H1 (cell line): ENCODE results near the gene PRR33. TPM values are rescaled to one million over a fixed set of nuclear protein-coding genes. Genes with fewer than 3 reads are reported as not detected.

Source experiments
- CTCF ChIA-PET: fragments of 300-600 bp; sonication (Branson Sonifier 250); formaldehyde crosslinking; loops from one replicate; lab custom pipeline; 2021; ENCODE audit not compliant: partially characterized antibody; lab: Charles Lee
- POLR2A ChIA-PET: fragments of 300-600 bp; sonication (Branson Sonifier 250); formaldehyde crosslinking; loops from one replicate; lab custom pipeline; 2021; ENCODE audit warnings: inconsistent platforms; ENCODE audit not compliant: partially characterized antibody; lab: Charles Lee
- DNase-seq, 2 experiments: peaks; one replicate each; pipeline versions ENCODE4 v3.0.0 to v3.0.0-alpha.2; 2010 to 2022; ENCODE audit warnings: low spot score in 2 of 2, low read depth in 1 of 2, mixed read lengths in 1 of 2
- FAIRE-seq: peaks from 2 replicates; lab custom pipeline; 2011; peaks lifted over from hg19 to GRCh38; lab: Jason Lieb, UNC
- H2AFZ ChIP-seq: 2 replicates; pipeline ENCODE4 v1.8.1; 2012; ENCODE audit warnings: low read length, inconsistent platforms
- H2AK5ac ChIP-seq: 2 replicates; pipeline ENCODE4 v1.6.1; 2013; ENCODE audit warnings: low read depth, low read length
- H2BK120ac ChIP-seq: replicated peaks from 2 replicates; pipeline ENCODE3; 2013; ENCODE audit warnings: low read depth, low read length, inconsistent platforms
- H2BK12ac ChIP-seq: 2 replicates; pipeline ENCODE4 v1.6.1; 2013; ENCODE audit warnings: low read depth, low read length
- H2BK15ac ChIP-seq: 2 replicates; pipeline ENCODE4 v1.6.1; 2013; ENCODE audit warnings: low read length
- H2BK20ac ChIP-seq: 2 replicates; pipeline ENCODE4 v1.6.1; 2013; ENCODE audit warnings: low read length
- H2BK5ac ChIP-seq: 2 replicates; pipeline ENCODE4 v1.6.1; 2013; ENCODE audit warnings: low read depth, low read length
- H3K14ac ChIP-seq: 2 replicates; pipeline ENCODE4 v1.6.1; 2013; ENCODE audit warnings: inconsistent platforms; ENCODE audit not compliant: insufficient read length
- H3K18ac ChIP-seq: 2 replicates; pipeline ENCODE4 v1.6.1; 2013; ENCODE audit warnings: low read length; ENCODE audit errors: extremely low read depth
- H3K23ac ChIP-seq: 2 replicates; pipeline ENCODE4 v1.6.1; 2013; ENCODE audit warnings: inconsistent platforms; ENCODE audit not compliant: insufficient read length
- H3K23me2 ChIP-seq: 2 replicates; pipeline ENCODE4 v1.6.1; 2013; ENCODE audit warnings: low read depth, low read length
- H3K27ac ChIP-seq: 2 replicates; pipeline ENCODE4 v1.6.1; 2011; ENCODE audit warnings: low read depth, low read length, inconsistent platforms
- H3K27me3 ChIP-seq, 4 experiments: replicated peaks in 1 of 4; 1 replicate in 1 of 4; 2 replicates in 3 of 4; pipeline versions ENCODE4 v1.6.1 to v1.8.1; 2011 to 2013; ENCODE audit warnings: low read length in 3 of 4, mild to moderate bottlenecking in 3 of 4, inconsistent platforms in 2 of 4, mixed read lengths in 2 of 4, moderate library complexity in 1 of 4; ENCODE audit not compliant: control insufficient read depth in 3 of 4, insufficient read depth in 3 of 4; ENCODE audit errors: extremely low read depth in 1 of 4
- H3K36me3 ChIP-seq, 4 experiments: 2 replicates each; pipeline versions ENCODE4 v1.6.1 to v1.8.1; 2011 to 2013; ENCODE audit warnings: mild to moderate bottlenecking in 4 of 4, low read length in 3 of 4, moderate library complexity in 2 of 4, control low read depth in 1 of 4, inconsistent platforms in 1 of 4; ENCODE audit not compliant: insufficient read depth in 4 of 4, control insufficient read depth in 2 of 4
- H3K4ac ChIP-seq: replicated peaks from 2 replicates; pipeline ENCODE3; 2013; ENCODE audit warnings: low read length, low read depth, mixed read lengths, inconsistent platforms; ENCODE audit not compliant: insufficient read length
- H3K4me1 ChIP-seq, 4 experiments: replicated peaks in 1 of 4; 1 replicate in 1 of 4; 2 replicates in 3 of 4; pipeline versions ENCODE4 v1.6.1 to v1.8.1; 2011 to 2013; ENCODE audit warnings: low read length in 3 of 4, inconsistent platforms in 2 of 4, mixed read lengths in 1 of 4; ENCODE audit not compliant: insufficient read depth in 4 of 4, control insufficient read depth in 3 of 4
- H3K4me2 ChIP-seq, 2 experiments: 2 replicates each; pipeline versions ENCODE4 v1.6.1 to v1.8.1; 2011 to 2013; ENCODE audit warnings: low read depth in 2 of 2, low read length in 2 of 2, control low read depth in 1 of 2, inconsistent platforms in 1 of 2, mild to moderate bottlenecking in 1 of 2; ENCODE audit not compliant: insufficient read depth in 1 of 2
- H3K4me3 ChIP-seq, 4 experiments: fragments of 200-600, 300-600 bp in 1 of 4; sonication (generic), shearing (Covaris generic), sonication (Bioruptor Twin) in 1 of 4; 2 replicates each; pipeline versions ENCODE4 v1.5.1 to v1.8.1; 2011 to 2016; ENCODE audit warnings: low read length in 4 of 4, low read depth in 3 of 4, control low read depth in 2 of 4, inconsistent platforms in 2 of 4, mild to moderate bottlenecking in 2 of 4, mixed read lengths in 1 of 4, moderate library complexity in 1 of 4; ENCODE audit not compliant: insufficient read depth in 2 of 4; ENCODE audit errors: extremely low read depth in 1 of 4
- H3K56ac ChIP-seq: replicated peaks from 2 replicates; pipeline ENCODE3; 2013; ENCODE audit warnings: low read depth, mild to moderate bottlenecking, mixed read lengths, low read length, inconsistent platforms; ENCODE audit not compliant: insufficient read length
- H3K79me1 ChIP-seq: 2 replicates; pipeline ENCODE4 v1.6.1; 2013; ENCODE audit warnings: low read depth, low read length, control low read depth
- H3K79me2 ChIP-seq, 2 experiments: 2 replicates each; pipeline versions ENCODE4 v1.6.1 to v1.8.1; 2012 to 2013; ENCODE audit warnings: low read length in 2 of 2, mild to moderate bottlenecking in 2 of 2, inconsistent platforms in 1 of 2; ENCODE audit not compliant: insufficient read depth in 2 of 2, control insufficient read depth in 1 of 2
- H3K9ac ChIP-seq, 4 experiments: replicated peaks in 1 of 4; 1 replicate in 1 of 4; 2 replicates in 3 of 4; pipeline versions ENCODE4 v1.6.1 to v1.8.1; 2011 to 2013; ENCODE audit warnings: low read depth in 3 of 4, low read length in 3 of 4, control low read depth in 2 of 4, mild to moderate bottlenecking in 2 of 4, moderate library complexity in 2 of 4, inconsistent platforms in 1 of 4; ENCODE audit errors: extremely low read depth in 1 of 4
- H3K9me3 ChIP-seq, 2 experiments: 2 replicates each; pipeline versions ENCODE4 v1.6.1 to v1.8.1; 2012 to 2013; ENCODE audit warnings: mild to moderate bottlenecking in 2 of 2, moderate library complexity in 2 of 2, control low read depth in 1 of 2, inconsistent platforms in 1 of 2, low read depth in 1 of 2, low read length in 1 of 2, mixed read lengths in 1 of 2; ENCODE audit not compliant: insufficient read depth in 2 of 2
- H4K20me1 ChIP-seq, 2 experiments: replicated peaks in 1 of 2; 2 replicates each; pipeline versions ENCODE3 to v1.8.1; 2011 to 2013; ENCODE audit warnings: inconsistent platforms in 2 of 2, low read length in 2 of 2, mild to moderate bottlenecking in 1 of 2; ENCODE audit not compliant: insufficient read depth in 2 of 2, control insufficient read depth in 1 of 2
- H4K5ac ChIP-seq: 2 replicates; pipeline ENCODE4 v1.6.1; 2013; ENCODE audit warnings: low read length, low read depth, mixed read lengths, inconsistent platforms; ENCODE audit not compliant: insufficient read length
- H4K8ac ChIP-seq: 2 replicates; pipeline ENCODE4 v1.8.0; 2013; ENCODE audit warnings: mild to moderate bottlenecking, moderate library complexity, low read length, inconsistent platforms; ENCODE audit not compliant: insufficient read depth; ENCODE audit errors: extremely low read depth
- H4K91ac ChIP-seq: replicated peaks from 2 replicates; pipeline ENCODE3; 2013; ENCODE audit warnings: low read length, mixed read lengths, inconsistent platforms; ENCODE audit not compliant: insufficient read length
- BCL11A ChIP-seq, 2 experiments: IDR thresholded peaks; one replicate each; pipeline ENCODE4 v1.6.1; 2011; ENCODE audit warnings: low read depth in 2 of 2, low read length in 2 of 2, mild to moderate bottlenecking in 2 of 2
- BRCA1 ChIP-seq: IDR thresholded peaks from 2 replicates; pipeline ENCODE4 v1.6.1; 2012; ENCODE audit warnings: low read depth, low read length, improper control_type of control experiment
- CHD1 ChIP-seq: IDR thresholded peaks from 2 replicates; pipeline ENCODE4 v1.6.1; 2012; ENCODE audit warnings: low read depth, low read length, improper control_type of control experiment
- EZH2 ChIP-seq: fragments of 200-600 bp; sonication (generic); IDR thresholded peaks from 2 replicates; pipeline ENCODE4 v1.7.1; 2012; ENCODE audit warnings: low read depth, mild to moderate bottlenecking, moderate library complexity, low read length, inconsistent platforms; ENCODE audit not compliant: severe bottlenecking
- FOSL1 ChIP-seq: IDR thresholded peaks from 2 replicates; pipeline ENCODE4 v1.6.1; 2011; ENCODE audit warnings: mild to moderate bottlenecking, low read depth, low read length, moderate library complexity; ENCODE audit not compliant: insufficient read depth
- GTF2F1 ChIP-seq: IDR thresholded peaks from 2 replicates; pipeline ENCODE4 v1.6.1; 2012; ENCODE audit warnings: low read depth, low read length, improper control_type of control experiment, borderline replicate concordance
- POLR2AphosphoS5 ChIP-seq: IDR thresholded peaks from 2 replicates; pipeline ENCODE4 v1.6.1; 2011; ENCODE audit warnings: low read depth, low read length
- RAD21 ChIP-seq, 2 experiments: IDR thresholded peaks in 1 of 2; conservative IDR thresholded peaks in 1 of 2; 2 replicates each; pipeline ENCODE4 v1.6.1; 2011; ENCODE audit warnings: low read depth in 2 of 2, low read length in 2 of 2, improper control_type of control experiment in 1 of 2, inconsistent platforms in 1 of 2, mild to moderate bottlenecking in 1 of 2, moderate library complexity in 1 of 2
- SIRT6 ChIP-seq: IDR thresholded peaks from one replicate; pipeline ENCODE4 v1.7.1; 2012; ENCODE audit warnings: low read length, inconsistent platforms
- SIX5 ChIP-seq: IDR thresholded peaks from 2 replicates; pipeline ENCODE4 v1.6.1; 2011; ENCODE audit warnings: mild to moderate bottlenecking, low read depth, low read length
- SP1 ChIP-seq: IDR thresholded peaks from 2 replicates; pipeline ENCODE4 v1.6.1; 2011; ENCODE audit warnings: low read depth, low read length
- ZNF274 ChIP-seq: IDR thresholded peaks from 2 replicates; pipeline ENCODE4 v1.7.0; 2012; ENCODE audit warnings: low read length, borderline replicate concordance; ENCODE audit errors: extremely low read depth
- WGBS, 2 experiments: shearing (Covaris generic) in 1 of 2; methylation state at CpG; one replicate each; pipeline versions ENCODE4 v1.1.6 to v1.1.7; 2013 to 2015; ENCODE audit warnings: low lambda C conversion rate in 2 of 2, mixed read lengths in 2 of 2, inconsistent platforms in 1 of 2, low coverage in 1 of 2, missing lambda C conversion rate in 1 of 2; ENCODE audit not compliant: insufficient replicate concordance in 2 of 2, insufficient coverage in 1 of 2, insufficient read length in 1 of 2; ENCODE audit errors: extremely low coverage in 1 of 2, missing lambda C conversion rate in 1 of 2; 5-methylcytosine and 5-hydroxymethylcytosine counted together
- polyA plus RNA-seq, 7 experiments: library from polyadenylated mRNA; depleted of rRNA in 3 of 7; stranded (reverse) in 5 of 7; unstranded in 2 of 7; fragments of >200 nt in 5 of 7; fragments of 200-250 nt in 2 of 7; gene quantifications; 1 replicate in 5 of 7; 2 replicates in 1 of 7; 4 replicates in 1 of 7; pipeline versions ENCODE4 v1.2.1 to v1.2.3, GENCODE V29; 2011 to 2013; ENCODE audit warnings: missing spikeins in 2 of 7, mixed read lengths in 2 of 7
- total RNA-seq: library from RNA; stranded (reverse); fragmentation: NEBNext Ultra II Directional; extraction: Animal tissue kit (Norgen Biotek cat#: 25700); gene quantifications from 2 replicates; pipeline ENCODE4 v1.2.1, GENCODE V29; 2021

The PRR33 gene
- total and polyA plus RNA-seq, 2 of the 8 experiments (the other 6 are each of a cell fraction or from before 2014, with no cell fraction given) = 0.02 TPM; not detected in 1

- H3K9ac ChIP-seq = no peak overlapping the region
- no peak overlapping the region for H3K4me2 ChIP-seq
- H2AK5ac ChIP-seq = no peak overlapping the region
- H3K27me3 ChIP-seq = no peaks in the 10 kb centered on the region; a peak in 1 of 7 replicates
- H3K4me1 ChIP-seq = peaks cover 0 to 16% (median 5%) of the 10 kb centered on the region in 4 experiments; a peak in 5 of 7 replicates
- H4K5ac ChIP-seq = no peak overlapping the region
- CTCF ChIA-PET = interaction anchor here (0.6 to 15.7 kb wide), 4 partner anchors 16 to 294 kb away, joined by 3 to 232 read pairs (median 12); no protein-coding TSS in a partner anchor
- DNase-seq (no peak), FAIRE-seq (no peak)
- no peak overlapping the region for H2AFZ ChIP-seq
- H3K18ac ChIP-seq = no peak overlapping the region
- no peak overlapping the region for H2BK120ac ChIP-seq
- H3K4me3 ChIP-seq = no peak overlapping the region
- H2BK20ac ChIP-seq = no peak overlapping the region
- H3K79me1 ChIP-seq = no peaks in the 10 kb centered on the region
- peaks cover 0 to 2% of the 10 kb centered on the region in 2 experiments for H4K20me1 ChIP-seq
- H3K23me2 ChIP-seq = peaks cover 12% of the 10 kb centered on the region; the same call in 1 of the 2 replicates
- H3K9me3 ChIP-seq = no peaks in the 10 kb centered on the region
- no peak overlapping the region for H2BK15ac ChIP-seq
- H2BK5ac ChIP-seq = no peak overlapping the region
- peak overlapping the region; percentile 21 for H3K56ac ChIP-seq
- 85% methylated on average over 1 of the region's 1 CpG; no CpG with 5 or more reads in 1 of the 2 experiments for WGBS, 2 experiments
- no peak overlapping the region for H4K8ac ChIP-seq
- no peaks in the 10 kb centered on the region for H3K36me3 ChIP-seq
- no peak overlapping the region for H3K27ac ChIP-seq
- POLR2A ChIA-PET = no interaction called here
- no peak overlapping the region for H4K91ac ChIP-seq
- TF ChIP-seq CHD1 = no peak
- no peak for TF ChIP-seq GTF2F1
- no peak for TF ChIP-seq SIX5
- no peak for TF ChIP-seq BRCA1
- no peak for TF ChIP-seq SP1
- TF ChIP-seq ZNF274 = no peak
- no peak for TF ChIP-seq FOSL1
- no peak for TF ChIP-seq RAD21 (IDR thresholded peaks at IDR 0.05 in 1 of 2, conservative IDR thresholded peaks at IDR 0.05 in 1 of 2; ENCODE audit: low read depth in 2 of 2, low read length in 2 of 2)
- no peak for TF ChIP-seq POLR2AphosphoS5
- no peak for TF ChIP-seq BCL11A (IDR thresholded peaks at IDR 0.05; ENCODE audit: low read depth in 2 of 2, low read length in 2 of 2)
- no peak for TF ChIP-seq EZH2
- TF ChIP-seq SIRT6 = no peak
- H3K79me2 ChIP-seq = no peaks in the 10 kb centered on the region
- no peak overlapping the region for H3K4ac ChIP-seq
- H3K14ac ChIP-seq = no peak overlapping the region
- H2BK12ac ChIP-seq = no peak overlapping the region
- H3K23ac ChIP-seq = no peak overlapping the region
Observed at GRCh38 chr11:1860108-1860507, 31.6 kb downstream of the PRR33 start.
